Muscle layer of colon (tissue), 2 donors: Measurements from ENCODE around the gene AUTS2.

Experiments used
- H3K27ac ChIP-seq: one replicate; pipeline ENCODE4 v1.7.0; 2013; ENCODE audit warnings: low read depth, mild to moderate bottlenecking, low read length, moderate library complexity
- H3K27me3 ChIP-seq, 2 donors: one replicate each; pipeline ENCODE4 v1.7.0; 2013; ENCODE audit warnings: low read length in 2 of 2, mild to moderate bottlenecking in 2 of 2; ENCODE audit not compliant: insufficient read depth in 2 of 2, control insufficient read depth in 1 of 2
- H3K36me3 ChIP-seq: one replicate; pipeline ENCODE4 v1.7.0; 2013; ENCODE audit warnings: mild to moderate bottlenecking, low read length; ENCODE audit not compliant: insufficient read depth
- H3K4me1 ChIP-seq: one replicate; pipeline ENCODE4 v1.7.0; 2013; ENCODE audit warnings: mild to moderate bottlenecking, low read length; ENCODE audit not compliant: insufficient read depth
- H3K4me3 ChIP-seq, 2 donors: one replicate each; pipeline ENCODE4 v1.7.0; 2013; ENCODE audit warnings: low read length in 2 of 2, low read depth in 1 of 2, mild to moderate bottlenecking in 1 of 2, moderate library complexity in 1 of 2
- H3K9ac ChIP-seq: one replicate; pipeline ENCODE4 v1.7.0; 2013; ENCODE audit warnings: low read length
- H3K9me3 ChIP-seq: one replicate; pipeline ENCODE4 v1.7.0; 2013; ENCODE audit warnings: mild to moderate bottlenecking, low read length
- donor health status: abdominal sarcoma.
- donor health status: Adenocarcinoma of cecum.

Gene AUTS2

GRCh38 chr7:70241536-70242175 is 643.4 kb downstream of the AUTS2 start:
- Histone ChIP-seq H3K27ac (no peak overlapping the region), H3K4me1 (no peaks in the 10 kb centered on the region), H3K9ac (no peak overlapping the region), H3K9me3 (no peaks in the 10 kb centered on the region), H3K27me3 (no peaks in the 10 kb centered on the region), H3K36me3 (no peaks in the 10 kb centered on the region), H3K4me3 (no peak overlapping the region)

- Histone ChIP-seq H3K4me3 (no peak overlapping the region), H3K27ac (no peak overlapping the region), H3K27me3 (no peaks in the 10 kb centered on the region), H3K36me3 (no peaks in the 10 kb centered on the region), H3K9ac (no peak overlapping the region), H3K4me1 (no peaks in the 10 kb centered on the region), H3K9me3 (no peaks in the 10 kb centered on the region)
These were observed 644.6 kb downstream of the AUTS2 start for GRCh38 chr7:70242826-70243225.

GRCh38 chr7:70243443-70243842 is 645.2 kb downstream of the AUTS2 start:
- Histone ChIP-seq H3K36me3 (no peaks in the 10 kb centered on the region), H3K27me3 (no peaks in the 10 kb centered on the region), H3K9ac (no peak overlapping the region), H3K4me1 (no peaks in the 10 kb centered on the region), H3K27ac (no peak overlapping the region), H3K9me3 (no peaks in the 10 kb centered on the region), H3K4me3 (no peak overlapping the region)

GRCh38 chr7:70257921-70258320 is 659.6 kb downstream of the AUTS2 start:
- H3K36me3 ChIP-seq: no peaks in the 10 kb centered on the region
- H3K9me3 ChIP-seq: no peaks in the 10 kb centered on the region

GRCh38 chr7:70259502-70259901 is 661.2 kb downstream of the AUTS2 start:
- Histone ChIP-seq H3K4me3 (no peak overlapping the region), H3K27ac (no peak overlapping the region), H3K4me1 (peaks cover 4% of the 10 kb centered on the region), H3K36me3 (no peaks in the 10 kb centered on the region), H3K9me3 (no peaks in the 10 kb centered on the region), H3K9ac (no peak overlapping the region), H3K27me3 (no peaks in the 10 kb centered on the region)

More at GRCh38 chr7:70257921-70258320, 659.6 kb downstream of the AUTS2 start:
- no peak overlapping the region for H3K9ac ChIP-seq
- H3K27ac ChIP-seq: no peak overlapping the region
- H3K27me3 ChIP-seq: no peaks in the 10 kb centered on the region
- no peak overlapping the region for H3K4me3 ChIP-seq
- H3K4me1 ChIP-seq: peaks cover 4% of the 10 kb centered on the region

GRCh38 chr7:70263471-70264255 is 665.4 kb downstream of the AUTS2 start:
- no peaks in the 10 kb centered on the region for H3K9me3 ChIP-seq
- no peaks in the 10 kb centered on the region for H3K36me3 ChIP-seq
- no peak overlapping the region for H3K27ac ChIP-seq
- no peak overlapping the region for H3K4me3 ChIP-seq
- no peak overlapping the region for H3K9ac ChIP-seq
- no peaks in the 10 kb centered on the region for H3K27me3 ChIP-seq
- H3K4me1 ChIP-seq: peaks cover 4% of the 10 kb centered on the region

GRCh38 chr7:70266186-70266585 is 667.9 kb downstream of the AUTS2 start:
- Histone ChIP-seq H3K4me1 (no peaks in the 10 kb centered on the region), H3K27me3 (no peaks in the 10 kb centered on the region), H3K9me3 (no peaks in the 10 kb centered on the region), H3K4me3 (no peak overlapping the region), H3K27ac (no peak overlapping the region), H3K36me3 (no peaks in the 10 kb centered on the region), H3K9ac (no peak overlapping the region)

GRCh38 chr7:70267381-70268120 is 669.3 kb downstream of the AUTS2 start:
- H3K9me3 ChIP-seq: no peaks in the 10 kb centered on the region
- no peaks in the 10 kb centered on the region for H3K4me1 ChIP-seq
- H3K36me3 ChIP-seq: no peaks in the 10 kb centered on the region
- no peak overlapping the region for H3K9ac ChIP-seq
- H3K4me3 ChIP-seq: no peak overlapping the region
- H3K27ac ChIP-seq: no peak overlapping the region
- H3K27me3 ChIP-seq: no peaks in the 10 kb centered on the region

GRCh38 chr7:70268179-70268578 is 669.9 kb downstream of the AUTS2 start:
- Histone ChIP-seq H3K9me3 (no peaks in the 10 kb centered on the region), H3K27ac (no peak overlapping the region), H3K27me3 (no peaks in the 10 kb centered on the region), H3K36me3 (no peaks in the 10 kb centered on the region), H3K4me1 (no peaks in the 10 kb centered on the region), H3K9ac (no peak overlapping the region), H3K4me3 (no peak overlapping the region)

GRCh38 chr7:70270149-70270548 is 671.9 kb downstream of the AUTS2 start:
- H3K27me3 ChIP-seq: no peaks in the 10 kb centered on the region

GRCh38 chr7:70271617-70272081 is 673.4 kb downstream of the AUTS2 start:
- H3K9ac ChIP-seq: no peak overlapping the region
- H3K36me3 ChIP-seq: no peaks in the 10 kb centered on the region

More at GRCh38 chr7:70270149-70270548, 671.9 kb downstream of the AUTS2 start:
- H3K4me1 ChIP-seq: no peaks in the 10 kb centered on the region
- H3K36me3 ChIP-seq: no peaks in the 10 kb centered on the region
- no peak overlapping the region for H3K9ac ChIP-seq
- H3K27ac ChIP-seq: no peak overlapping the region
- no peaks in the 10 kb centered on the region for H3K9me3 ChIP-seq
- H3K4me3 ChIP-seq: no peak overlapping the region

More at GRCh38 chr7:70271617-70272081, 673.4 kb downstream of the AUTS2 start:
- H3K4me1 ChIP-seq: no peaks in the 10 kb centered on the region
- H3K4me3 ChIP-seq: no peak overlapping the region
- no peaks in the 10 kb centered on the region for H3K27me3 ChIP-seq
- no peak overlapping the region for H3K27ac ChIP-seq
- no peaks in the 10 kb centered on the region for H3K9me3 ChIP-seq
